OCI-LY3 (cell line): ENCODE measurements around the gene ARHGAP10.

ENCODE experiments used
- EZH2phosphoT487 ChIP-seq: fragments of 200-600 bp; shearing (Covaris generic); IDR thresholded peaks from 2 replicates; pipeline ENCODE4 v1.6.1; 2018; ENCODE audit warnings: antibody characterized with exemption, mixed run types, low read depth
- TF ChIP-seq, protein P1 (sequence below): fragments of 200-600, 300-600 bp; sonication (generic); IDR thresholded peaks from 2 replicates; pipeline ENCODE4 v1.5.1; 2014; ENCODE audit warnings: antibody characterized with exemption, low read length, low read depth

GRCh38 chr4:147901388-147901787 is 169.5 kb downstream of the ARHGAP10 start:
- TF ChIP-seq EZH2phosphoT487: no peak
- TF ChIP-seq, protein P1, sequence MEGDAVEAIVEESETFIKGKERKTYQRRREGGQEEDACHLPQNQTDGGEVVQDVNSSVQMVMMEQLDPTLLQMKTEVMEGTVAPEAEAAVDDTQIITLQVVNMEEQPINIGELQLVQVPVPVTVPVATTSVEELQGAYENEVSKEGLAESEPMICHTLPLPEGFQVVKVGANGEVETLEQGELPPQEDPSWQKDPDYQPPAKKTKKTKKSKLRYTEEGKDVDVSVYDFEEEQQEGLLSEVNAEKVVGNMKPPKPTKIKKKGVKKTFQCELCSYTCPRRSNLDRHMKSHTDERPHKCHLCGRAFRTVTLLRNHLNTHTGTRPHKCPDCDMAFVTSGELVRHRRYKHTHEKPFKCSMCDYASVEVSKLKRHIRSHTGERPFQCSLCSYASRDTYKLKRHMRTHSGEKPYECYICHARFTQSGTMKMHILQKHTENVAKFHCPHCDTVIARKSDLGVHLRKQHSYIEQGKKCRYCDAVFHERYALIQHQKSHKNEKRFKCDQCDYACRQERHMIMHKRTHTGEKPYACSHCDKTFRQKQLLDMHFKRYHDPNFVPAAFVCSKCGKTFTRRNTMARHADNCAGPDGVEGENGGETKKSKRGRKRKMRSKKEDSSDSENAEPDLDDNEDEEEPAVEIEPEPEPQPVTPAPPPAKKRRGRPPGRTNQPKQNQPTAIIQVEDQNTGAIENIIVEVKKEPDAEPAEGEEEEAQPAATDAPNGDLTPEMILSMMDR: no peak
